Measurements from ENCODE around the gene RGN.

Gene RGN

DNA sequence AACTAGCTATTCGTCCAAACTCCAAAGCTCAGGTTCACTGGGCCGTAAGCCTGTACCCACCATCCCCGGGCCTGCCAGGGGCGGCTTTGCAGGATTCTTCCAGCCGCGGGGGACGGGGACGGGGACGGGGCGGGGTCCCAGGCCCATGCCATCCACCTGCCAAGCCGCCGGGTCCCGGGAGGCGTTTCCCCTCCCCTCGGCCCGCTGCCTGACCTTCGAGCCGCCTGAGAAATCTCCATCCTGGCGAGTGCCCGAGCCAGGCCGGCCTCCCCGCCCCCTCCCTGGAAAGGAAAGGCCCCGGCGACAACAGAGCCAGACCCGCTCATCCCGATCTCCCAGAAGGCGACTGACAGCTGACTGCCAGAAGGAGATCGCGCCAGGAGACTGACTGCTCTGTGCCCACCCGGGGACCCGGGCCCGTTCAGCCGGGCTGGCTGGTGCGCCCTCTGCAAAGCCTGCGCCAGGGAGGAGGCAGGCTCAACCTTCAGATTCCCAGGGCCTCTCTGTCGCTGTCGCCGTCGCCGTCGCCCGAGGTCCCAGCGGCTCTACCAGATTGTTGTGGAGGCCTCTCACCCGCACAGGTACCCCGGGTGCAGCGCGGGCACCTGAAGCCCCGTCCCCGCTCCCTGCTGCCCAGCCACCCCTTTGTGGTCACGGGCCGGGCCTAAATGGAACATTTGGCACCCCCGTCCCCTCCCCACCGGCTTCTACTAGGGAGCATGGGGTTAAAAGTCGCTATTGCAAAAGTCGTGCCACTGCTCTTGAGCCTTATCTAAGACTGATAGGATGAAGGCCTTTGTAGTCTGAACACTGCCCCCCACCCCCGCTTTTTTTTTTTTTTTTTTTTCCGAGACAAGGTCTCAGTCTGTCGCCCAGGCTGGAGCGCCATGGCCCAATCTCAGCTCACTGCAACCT, at the start of gene RGN:
TSS of gene RGN (plus strand) at position 315 of the 915 bp plus-strand sequence. CDS start 2,702 bp downstream, outside the sequence.
- no peaks in the 10 kb centered on the region for H3K9me3 Mint-ChIP-seq (ENCODE audit: low read depth)
- H3K27me3 Mint-ChIP-seq = no peaks in the 10 kb centered on the region
- H3K27ac Mint-ChIP-seq = no peak within 1 kb of the TSS
- H3K4me1 Mint-ChIP-seq (ENCODE audit: low read depth) = no peaks in the 10 kb centered on the region
- no peaks in the 10 kb centered on the region for H3K36me3 Mint-ChIP-seq
- no peak within 1 kb of the TSS for H3K4me3 Mint-ChIP-seq

GRCh38 chrX:47030339-47030738, 47.9 kb upstream of the RGN start:
- Mint-ChIP-seq H3K9me3 (ENCODE audit: low read depth) (no peaks in the 10 kb centered on the region), H3K27me3 (no peaks in the 10 kb centered on the region), H3K4me1 (ENCODE audit: low read depth) (no peaks in the 10 kb centered on the region), H3K27ac (no peak overlapping the region), H3K36me3 (no peaks in the 10 kb centered on the region), H3K4me3 (no peak overlapping the region)

- no peaks in the 10 kb centered on the region for H3K27me3 Mint-ChIP-seq
- peaks cover 12% of the 10 kb centered on the region for H3K36me3 Mint-ChIP-seq
- H3K27ac Mint-ChIP-seq = no peak overlapping the region
- no peak overlapping the region for H3K4me3 Mint-ChIP-seq
- no peaks in the 10 kb centered on the region for H3K4me1 Mint-ChIP-seq (ENCODE audit: low read depth)
- H3K9me3 Mint-ChIP-seq (ENCODE audit: low read depth) = peaks cover 13% of the 10 kb centered on the region
Measured at GRCh38 chrX:47047989-47048388, 30.3 kb upstream of the RGN start.

- Mint-ChIP-seq H3K36me3 (no peaks in the 10 kb centered on the region), H3K4me3 (no peak overlapping the region), H3K27me3 (no peaks in the 10 kb centered on the region), H3K4me1 (ENCODE audit: low read depth) (no peaks in the 10 kb centered on the region), H3K27ac (no peak overlapping the region), H3K9me3 (ENCODE audit: low read depth) (no peaks in the 10 kb centered on the region)
Measured at GRCh38 chrX:47059142-47059874, 18.9 kb upstream of the RGN start.

DNA sequence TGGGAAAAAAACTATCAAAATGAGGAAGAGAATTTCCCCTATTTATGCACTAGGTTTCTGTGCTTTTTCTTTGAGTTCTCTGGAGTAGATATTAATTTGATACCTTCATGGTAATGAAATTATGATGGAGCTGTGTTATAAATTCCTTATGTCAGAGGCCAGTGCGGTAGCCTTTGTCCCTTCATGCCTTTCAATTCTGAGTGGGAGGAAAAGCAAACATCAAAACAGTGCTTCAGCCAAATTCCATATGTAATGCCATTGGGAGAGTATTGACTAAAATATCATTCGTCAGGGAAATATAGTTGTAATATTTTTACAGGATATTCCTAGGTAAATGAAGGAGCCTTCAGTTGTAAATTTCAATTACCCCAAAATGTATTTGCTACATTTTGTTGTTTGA, 17.5 kb upstream of the RGN start:
- Mint-ChIP-seq H3K27me3 (no peaks in the 10 kb centered on the region), H3K4me3 (no peak overlapping the region), H3K27ac (no peak overlapping the region), H3K9me3 (ENCODE audit: low read depth) (no peaks in the 10 kb centered on the region), H3K36me3 (no peaks in the 10 kb centered on the region), H3K4me1 (ENCODE audit: low read depth) (no peaks in the 10 kb centered on the region)

DNA sequence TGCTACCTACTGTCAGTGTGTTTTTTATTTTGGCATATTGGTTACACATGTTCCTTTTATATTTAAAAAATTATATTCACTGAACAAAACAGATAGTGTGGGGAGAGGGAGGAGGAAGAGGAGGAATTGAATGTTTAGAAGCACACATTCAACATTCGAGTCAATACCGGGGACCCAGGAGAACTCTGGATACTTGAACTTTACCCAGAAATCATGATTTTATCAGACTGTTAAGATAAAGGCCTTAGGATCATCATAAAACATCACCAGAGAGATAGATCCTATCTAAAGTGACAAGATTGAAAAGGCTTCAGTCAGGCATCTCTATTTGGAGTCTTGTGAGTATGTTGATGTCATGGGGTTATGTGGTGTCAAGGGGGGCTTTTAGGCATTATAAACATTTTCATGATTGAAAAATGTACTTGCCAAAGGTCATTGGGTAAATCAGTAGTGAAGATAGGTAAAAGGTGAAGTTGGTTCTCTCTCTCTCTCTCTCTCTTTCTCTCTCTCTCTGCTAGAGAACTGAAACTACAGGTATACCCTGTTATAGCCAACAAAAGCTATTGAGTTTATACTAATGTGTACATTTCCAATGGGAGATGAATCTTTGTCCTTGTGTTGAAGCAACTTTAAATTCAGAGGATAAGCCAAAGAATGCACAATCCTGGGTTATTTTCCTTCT, 16.9 kb upstream of the RGN start:
- Mint-ChIP-seq H3K27ac (no peak overlapping the region), H3K9me3 (ENCODE audit: low read depth) (no peaks in the 10 kb centered on the region), H3K27me3 (no peaks in the 10 kb centered on the region), H3K4me1 (ENCODE audit: low read depth) (no peaks in the 10 kb centered on the region), H3K36me3 (no peaks in the 10 kb centered on the region), H3K4me3 (no peak overlapping the region)

DNA sequence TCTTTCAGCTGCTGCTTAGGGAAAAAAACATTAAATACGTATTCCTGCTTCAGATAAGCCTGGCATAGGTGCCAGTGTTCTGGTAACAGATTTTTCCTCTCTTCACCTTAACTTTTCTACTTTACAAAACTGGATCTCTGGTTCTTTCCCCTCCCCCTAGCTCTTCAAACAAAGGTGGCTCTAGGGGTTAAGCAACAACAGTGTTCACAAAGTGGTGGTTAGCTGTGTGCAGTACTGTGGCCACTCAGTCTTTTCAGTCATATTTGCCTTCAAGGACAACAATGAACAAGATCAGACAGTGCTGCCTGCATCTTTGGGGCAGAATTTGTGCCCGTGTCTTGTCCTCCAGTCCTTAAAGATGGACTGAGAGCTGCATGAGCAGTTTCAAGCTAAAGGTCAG, 15.1 kb upstream of the RGN start:
- Mint-ChIP-seq H3K36me3 (no peaks in the 10 kb centered on the region), H3K4me1 (ENCODE audit: low read depth) (no peaks in the 10 kb centered on the region), H3K9me3 (ENCODE audit: low read depth) (no peaks in the 10 kb centered on the region), H3K27ac (no peak overlapping the region), H3K4me3 (no peak overlapping the region), H3K27me3 (no peaks in the 10 kb centered on the region)

GRCh38 chrX:47068214-47068613, 10.0 kb upstream of the RGN start:
- H3K9me3 Mint-ChIP-seq (ENCODE audit: low read depth) = no peaks in the 10 kb centered on the region
- H3K4me1 Mint-ChIP-seq (ENCODE audit: low read depth) = no peaks in the 10 kb centered on the region
- H3K4me3 Mint-ChIP-seq = no peak overlapping the region
- H3K36me3 Mint-ChIP-seq = no peaks in the 10 kb centered on the region
- no peak overlapping the region for H3K27ac Mint-ChIP-seq
- H3K27me3 Mint-ChIP-seq = no peaks in the 10 kb centered on the region

DNA sequence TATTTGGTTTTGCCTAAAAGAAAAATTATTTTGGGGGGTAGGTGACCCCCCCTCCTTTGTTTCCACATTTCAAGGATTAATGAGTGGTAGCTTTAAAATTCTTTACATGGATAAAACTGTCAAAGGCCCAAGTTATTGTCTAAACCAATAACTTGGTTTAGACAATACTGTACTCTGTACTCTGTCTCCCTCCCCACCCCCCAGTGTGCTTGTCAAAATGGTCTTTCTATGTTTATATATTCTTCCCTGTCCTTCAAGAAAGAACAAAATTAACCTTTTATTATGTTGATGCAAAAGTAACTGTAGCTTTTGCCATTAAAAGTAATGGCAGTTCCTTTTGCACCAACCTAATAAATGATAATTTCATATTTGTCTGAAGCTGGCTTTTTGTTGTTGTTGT, 9.5 kb upstream of the RGN start:
- no peaks in the 10 kb centered on the region for H3K4me1 Mint-ChIP-seq (ENCODE audit: low read depth)
- H3K36me3 Mint-ChIP-seq = no peaks in the 10 kb centered on the region
- no peaks in the 10 kb centered on the region for H3K27me3 Mint-ChIP-seq
- no peaks in the 10 kb centered on the region for H3K9me3 Mint-ChIP-seq (ENCODE audit: low read depth)
- no peak overlapping the region for H3K27ac Mint-ChIP-seq
- no peak overlapping the region for H3K4me3 Mint-ChIP-seq

DNA sequence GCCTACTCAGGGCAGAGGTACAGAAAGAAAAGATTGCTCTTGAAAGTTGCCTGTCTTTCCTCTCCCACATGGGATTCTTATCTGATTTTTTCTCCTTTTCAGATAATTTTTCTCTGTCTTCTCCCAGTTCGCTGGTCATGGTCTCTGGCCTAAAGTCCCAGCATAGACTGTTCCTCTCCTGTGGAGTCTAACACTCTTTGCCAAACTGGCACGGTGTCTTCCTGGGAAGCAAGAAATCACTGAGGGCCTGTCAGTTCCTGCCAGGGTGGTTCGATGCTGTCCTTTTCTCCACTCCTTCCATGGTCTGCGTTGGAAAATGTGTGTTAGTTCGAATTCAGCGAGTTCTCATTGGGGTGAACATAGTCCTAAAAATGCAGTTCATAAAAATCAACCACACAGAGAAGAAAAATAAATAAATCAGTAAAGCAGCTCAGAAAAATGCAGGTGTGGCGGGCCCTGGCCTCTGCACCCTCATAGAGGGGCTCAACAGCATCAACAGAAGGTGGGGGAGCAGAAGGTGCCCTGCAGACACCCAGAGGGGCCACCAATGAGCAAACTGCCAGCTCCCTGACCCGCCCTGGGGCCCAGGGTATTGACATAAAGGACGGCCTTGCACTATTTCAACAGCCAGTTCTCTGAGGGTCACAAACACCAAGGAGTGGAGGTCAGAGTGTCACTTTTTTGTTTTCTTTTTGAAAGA, 2.1 kb downstream of the RGN start:
- Mint-ChIP-seq H3K9me3 (ENCODE audit: low read depth) (no peaks in the 10 kb centered on the region), H3K4me3 (no peak overlapping the region), H3K36me3 (no peaks in the 10 kb centered on the region), H3K27ac (no peak overlapping the region), H3K27me3 (no peaks in the 10 kb centered on the region), H3K4me1 (ENCODE audit: low read depth) (no peaks in the 10 kb centered on the region)

DNA sequence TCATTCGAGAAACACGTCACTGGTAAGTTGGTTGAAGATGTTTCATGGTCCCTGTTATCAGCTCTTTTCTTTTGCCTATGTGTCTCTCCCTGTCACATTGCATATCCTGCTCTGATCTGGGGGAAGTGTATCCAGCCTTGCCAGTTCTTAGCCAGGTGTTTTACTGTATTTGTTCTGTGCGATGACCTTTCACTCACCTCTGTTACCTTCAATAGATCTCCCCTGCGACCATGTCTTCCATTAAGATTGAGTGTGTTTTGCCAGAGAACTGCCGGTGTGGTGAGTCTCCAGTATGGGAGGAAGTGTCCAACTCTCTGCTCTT, 2.6 kb downstream of the RGN start:
- Mint-ChIP-seq H3K9me3 (ENCODE audit: low read depth) (no peaks in the 10 kb centered on the region), H3K36me3 (no peaks in the 10 kb centered on the region), H3K4me1 (ENCODE audit: low read depth) (no peaks in the 10 kb centered on the region), H3K4me3 (no peak overlapping the region), H3K27me3 (no peaks in the 10 kb centered on the region), H3K27ac (no peak overlapping the region)

DNA sequence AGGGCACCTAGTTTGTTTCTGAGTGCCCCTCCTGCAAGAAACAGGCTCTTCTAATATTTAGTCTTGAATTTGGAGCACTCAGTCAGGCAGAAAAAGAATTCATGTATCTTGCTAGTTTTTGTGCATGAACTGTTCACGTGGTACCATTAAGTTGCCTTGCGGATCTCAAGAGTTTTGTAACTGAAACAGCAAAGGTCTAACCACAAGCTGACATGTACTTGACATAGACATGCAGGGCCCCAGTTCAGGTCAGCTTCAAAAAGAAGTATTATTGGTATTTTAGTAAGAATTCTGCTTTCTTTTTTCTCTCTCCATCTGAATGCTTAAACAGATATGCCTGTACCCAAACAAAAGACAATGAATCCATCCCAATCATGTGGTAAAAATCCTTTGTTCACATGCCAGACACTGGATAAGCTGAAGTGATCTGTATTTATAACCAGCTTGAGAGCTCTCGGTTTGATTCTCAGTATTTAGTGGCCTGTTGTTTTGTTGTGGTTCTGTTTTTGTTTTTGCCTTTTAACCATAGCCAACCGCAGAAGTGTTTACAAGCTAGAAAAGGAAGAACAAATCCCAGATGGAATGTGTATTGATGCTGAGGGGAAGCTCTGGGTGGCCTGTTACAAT, 13.0 kb downstream of the RGN start:
- Mint-ChIP-seq H3K27ac (peak overlapping the region; percentile 50), H3K4me3 (no peak overlapping the region), H3K36me3 (no peaks in the 10 kb centered on the region), H3K4me1 (ENCODE audit: low read depth) (peaks cover 6% of the 10 kb centered on the region), H3K27me3 (no peaks in the 10 kb centered on the region), H3K9me3 (ENCODE audit: low read depth) (no peaks in the 10 kb centered on the region)

GRCh38 chrX:47093248-47093647, 15.0 kb downstream of the RGN start:
- no peak overlapping the region for H3K4me3 Mint-ChIP-seq
- peaks cover 6% of the 10 kb centered on the region for H3K4me1 Mint-ChIP-seq (ENCODE audit: low read depth)
- no peak overlapping the region for H3K27ac Mint-ChIP-seq
- H3K27me3 Mint-ChIP-seq = no peaks in the 10 kb centered on the region
- no peaks in the 10 kb centered on the region for H3K9me3 Mint-ChIP-seq (ENCODE audit: low read depth)
- H3K36me3 Mint-ChIP-seq = no peaks in the 10 kb centered on the region

- H3K27ac Mint-ChIP-seq = no peak overlapping the region
- no peak overlapping the region for H3K4me3 Mint-ChIP-seq
- H3K4me1 Mint-ChIP-seq (ENCODE audit: low read depth) = peaks cover 6% of the 10 kb centered on the region
- H3K27me3 Mint-ChIP-seq = no peaks in the 10 kb centered on the region
- H3K9me3 Mint-ChIP-seq (ENCODE audit: low read depth) = no peaks in the 10 kb centered on the region
- no peaks in the 10 kb centered on the region for H3K36me3 Mint-ChIP-seq
Measured at GRCh38 chrX:47093860-47094259, 15.6 kb downstream of the RGN start.

Measured in activated naive CD8-positive, alpha-beta T cell (primary cell).